IMR-90 (cell line): ENCODE measurements around the gene TLR9. TPM values are rescaled to one million over a fixed set of nuclear protein-coding genes. Genes with fewer than 3 reads are reported as not detected.

Experiments
- ATAC-seq: fragments of 200-7000 bp; cut with Tn5 transposase; 2 replicates; pipeline ENCODE4 v1.9.1; 2020; ENCODE audit warnings: low read depth, mild to moderate bottlenecking, moderate library complexity
- BruUV-seq: library from RNA; stranded (reverse); fragments of 400-500 nt; replicated peaks from 2 replicates; lab custom pipeline; 2021; lab: Mats Ljungman, UMichigan
- CTCF ChIA-PET: fragments of 300-600 bp; formaldehyde crosslinking; extraction: SDS; loops from one replicate; lab custom pipeline; 2021; ENCODE audit warnings: antibody characterized with exemption; lab: Yijun Ruan, JAX
- POLR2A ChIA-PET: fragments of 300-600 bp; sonication (Branson Sonifier 250); formaldehyde crosslinking; loops from one replicate; lab custom pipeline; 2022; ENCODE audit warnings: antibody characterized with exemption; ENCODE audit not compliant: unreplicated experiment; lab: Charles Lee
- DNase-seq: peaks from one replicate; pipeline ENCODE4 v3.0.0; 2013
- H2AFZ ChIP-seq: replicated peaks from 2 replicates; pipeline ENCODE3; 2013; ENCODE audit warnings: low read length, mild to moderate bottlenecking; ENCODE audit not compliant: poor library complexity
- H2AK5ac ChIP-seq: 2 replicates; pipeline ENCODE4 v1.6.1; 2013; ENCODE audit warnings: low read depth, low read length, inconsistent platforms
- H2AK9ac ChIP-seq: replicated peaks from 2 replicates; pipeline ENCODE3; 2013; ENCODE audit warnings: mild to moderate bottlenecking, low read depth, low read length, moderate library complexity; ENCODE audit not compliant: poor library complexity
- H2BK120ac ChIP-seq: 2 replicates; pipeline ENCODE4 v1.6.1; 2013; ENCODE audit warnings: low read depth, low read length, inconsistent platforms
- H2BK15ac ChIP-seq: 3 replicates; pipeline ENCODE4 v1.6.1; 2013; ENCODE audit warnings: low read depth, low read length, inconsistent platforms
- H2BK20ac ChIP-seq: 2 replicates; pipeline ENCODE4 v1.6.1; 2013; ENCODE audit warnings: low read depth, mild to moderate bottlenecking, inconsistent platforms, low read length, moderate library complexity
- H2BK5ac ChIP-seq: 2 replicates; pipeline ENCODE4 v1.6.1; 2013; ENCODE audit warnings: mild to moderate bottlenecking, low read depth, low read length, inconsistent platforms; ENCODE audit not compliant: poor library complexity, severe bottlenecking
- H3K14ac ChIP-seq: replicated peaks from 2 replicates; pipeline ENCODE4 v1.6.1; 2013; ENCODE audit warnings: low read depth, low read length, inconsistent platforms
- H3K18ac ChIP-seq: 2 replicates; pipeline ENCODE4 v1.6.1; 2013; ENCODE audit warnings: low read depth, low read length, control low read depth
- H3K23ac ChIP-seq: 2 replicates; pipeline ENCODE4 v1.6.1; 2013; ENCODE audit warnings: low read depth, low read length, inconsistent platforms
- H3K27ac ChIP-seq: 2 replicates; pipeline ENCODE4 v1.5.1; 2013; ENCODE audit warnings: mild to moderate bottlenecking, control low read depth, low read length; ENCODE audit not compliant: insufficient read depth
- H3K27me3 ChIP-seq: 2 replicates; pipeline ENCODE4 v1.6.1; 2013; ENCODE audit warnings: low read length; ENCODE audit not compliant: control insufficient read depth, insufficient read depth
- H3K36me3 ChIP-seq: 2 replicates; pipeline ENCODE4 v1.6.1; 2013; ENCODE audit warnings: low read length, mixed read lengths; ENCODE audit not compliant: control insufficient read depth, insufficient read depth
- H3K4ac ChIP-seq: 2 replicates; pipeline ENCODE4 v1.6.1; 2013; ENCODE audit warnings: low read depth, low read length, inconsistent platforms
- H3K4me1 ChIP-seq: 2 replicates; pipeline ENCODE4 v1.6.1; 2013; ENCODE audit warnings: low read length, mixed read lengths; ENCODE audit not compliant: control insufficient read depth, insufficient read depth
- H3K4me2 ChIP-seq: 2 replicates; pipeline ENCODE4 v1.6.1; 2013; ENCODE audit warnings: low read depth, mild to moderate bottlenecking, control low read depth, low read length, moderate library complexity
- H3K4me3 ChIP-seq: 2 replicates; pipeline ENCODE4 v1.5.1; 2013; ENCODE audit warnings: low read depth, mild to moderate bottlenecking, control low read depth, low read length, moderate library complexity; ENCODE audit not compliant: insufficient read depth
- H3K56ac ChIP-seq: 2 replicates; pipeline ENCODE4 v1.6.1; 2013; ENCODE audit warnings: low read length, inconsistent platforms; ENCODE audit not compliant: insufficient read depth; ENCODE audit errors: extremely low read depth
- H3K79me1 ChIP-seq, 2 experiments: 2 replicates each; pipeline ENCODE4 v1.6.1; 2013; ENCODE audit warnings: low read length in 2 of 2, inconsistent platforms in 1 of 2, low read depth in 1 of 2
- H3K9ac ChIP-seq: 2 replicates; pipeline ENCODE4 v1.6.1; 2013; ENCODE audit warnings: low read depth, low read length, control low read depth
- H3K9me1 ChIP-seq: 2 replicates; pipeline ENCODE4 v1.6.1; 2013; ENCODE audit warnings: low read length, inconsistent platforms; ENCODE audit not compliant: insufficient read depth
- H3K9me3 ChIP-seq: 2 replicates; pipeline ENCODE4 v1.6.1; 2013; ENCODE audit warnings: low read length; ENCODE audit not compliant: control insufficient read depth, insufficient read depth
- H4K20me1 ChIP-seq: 2 replicates; pipeline ENCODE4 v1.6.1; 2013; ENCODE audit warnings: low read length, inconsistent platforms; ENCODE audit not compliant: insufficient read depth
- H4K5ac ChIP-seq: 2 replicates; pipeline ENCODE4 v1.6.1; 2013; ENCODE audit warnings: mild to moderate bottlenecking, low read depth, low read length, control low read depth
- H4K8ac ChIP-seq, 2 experiments: 2 replicates each; pipeline ENCODE4 v1.6.1; 2013; ENCODE audit warnings: low read depth in 2 of 2, low read length in 2 of 2, control low read depth in 1 of 2, inconsistent platforms in 1 of 2
- H4K91ac ChIP-seq: 2 replicates; pipeline ENCODE4 v1.6.1; 2013; ENCODE audit warnings: low read depth, low read length, inconsistent platforms; ENCODE audit not compliant: insufficient read depth
- BHLHE40 ChIP-seq: fragments of 150-350 bp; IDR thresholded peaks from 2 replicates; pipeline ENCODE4 v1.6.1; 2016; ENCODE audit warnings: mild to moderate bottlenecking, low read depth, low read length
- ELK1 ChIP-seq: fragments of 150-350 bp; IDR thresholded peaks from 2 replicates; pipeline ENCODE4 v1.6.1; 2016; ENCODE audit warnings: low read depth, mild to moderate bottlenecking, low read length, moderate library complexity, borderline replicate concordance
- FOS ChIP-seq: fragments of 150-350 bp; IDR thresholded peaks from 2 replicates; pipeline ENCODE4 v1.6.1; 2016; ENCODE audit warnings: low read depth, low read length
- MAZ ChIP-seq: IDR thresholded peaks from 2 replicates; pipeline ENCODE4 v1.6.1; 2012; ENCODE audit warnings: low read depth, mild to moderate bottlenecking, low read length, improper control_type of control experiment, moderate library complexity, borderline replicate concordance
- MXI1 ChIP-seq: IDR thresholded peaks from 2 replicates; pipeline ENCODE4 v1.6.1; 2012; ENCODE audit warnings: low read depth, mild to moderate bottlenecking, low read length, moderate library complexity, borderline replicate concordance
- NFE2L2 ChIP-seq: fragments of 150-350 bp; IDR thresholded peaks from 2 replicates; pipeline ENCODE4 v1.6.1; 2016; ENCODE audit warnings: low read depth, mild to moderate bottlenecking, low read length
- RAD21 ChIP-seq: IDR thresholded peaks from 2 replicates; pipeline ENCODE4 v1.6.1; 2012; ENCODE audit warnings: low read length, improper control_type of control experiment
- RCOR1 ChIP-seq: IDR thresholded peaks from 2 replicates; pipeline ENCODE4 v1.6.1; 2012; ENCODE audit warnings: mild to moderate bottlenecking, low read length, improper control_type of control experiment; ENCODE audit not compliant: insufficient replicate concordance
- RFX5 ChIP-seq: IDR thresholded peaks from 2 replicates; pipeline ENCODE4 v1.8.0; 2012; ENCODE audit warnings: low read depth, mild to moderate bottlenecking, low read length, moderate library complexity
- SMC3 ChIP-seq: fragments of 150-350 bp; IDR thresholded peaks from 2 replicates; pipeline ENCODE4 v1.6.1; 2016; ENCODE audit warnings: low read depth, mild to moderate bottlenecking, antibody characterized with exemption, low read length, moderate library complexity
- WGBS, 2 experiments: methylation state at CpG; one replicate each; pipeline versions ENCODE4 v1.1.5 to v1.1.7; 2013; ENCODE audit warnings: missing lambda C conversion rate in 2 of 2; ENCODE audit not compliant: insufficient read length in 1 of 2; ENCODE audit errors: extremely low coverage in 2 of 2; 5-methylcytosine and 5-hydroxymethylcytosine counted together
- dilution Hi-C: fragments of 300-500 bp; cut with HindIII; formaldehyde crosslinking; loops from one replicate; pipeline ENCODE4 v1.14.3; 2018; ENCODE audit warnings: low sequenced_read_pairs; ENCODE audit not compliant: unreplicated experiment
- in situ Hi-C: fragments of 300-500 bp; cut with MboI; formaldehyde crosslinking; loops from 3 replicates; pipeline ENCODE4 v1.14.3; 2019; ENCODE audit warnings: low sequenced_read_pairs, inconsistent platforms, mixed read lengths
- intact Hi-C: fragments of 100-400 bp; cut with micrococcal nuclease; formaldehyde crosslinking; loops from 2 replicates; pipeline ENCODE4 v1.10.0; 2022
- polyA plus RNA-seq, 3 experiments: library from polyadenylated mRNA; depleted of rRNA; stranded (reverse); fragments of >200 nt; gene quantifications; 2 replicates each; pipeline ENCODE4 v1.2.3, GENCODE V29; 2012; ENCODE audit warnings: low replicate concordance in 1 of 3
- total RNA-seq: library from RNA; depleted of rRNA; stranded (reverse); fragments of >200 nt; gene quantifications from 2 replicates; pipeline ENCODE4 v1.2.3, GENCODE V29; 2012

TLR9 gene
- total and polyA plus RNA-seq, 2 of the 4 experiments (the other 2 are of a cell fraction), result not detected

- no peak for TF ChIP-seq FOS
Observed at GRCh38 chr3:52248816-52249547, 23.5 kb upstream of the TLR9 start (continued).

GRCh38 chr3:52248165-52248541 is 22.7 kb upstream of the TLR9 start:
- Histone ChIP-seq H3K36me3 (peaks cover 31% of the 10 kb centered on the region), H3K4ac (no peak overlapping the region), H3K9ac (no peak overlapping the region), H2AK5ac (no peak overlapping the region), H2AFZ (no peak overlapping the region), H3K18ac (no peak overlapping the region), H3K4me1 (peaks cover 20% of the 10 kb centered on the region), H2AK9ac (peak overlapping the region; percentile 59), H4K8ac (no peak overlapping the region), H3K9me1 (peaks cover 34% of the 10 kb centered on the region), H3K4me3 (no peak overlapping the region), H3K14ac (no peak overlapping the region), H2BK20ac (no peak overlapping the region), H3K23ac (no peak overlapping the region), H3K9me3 (0 out of 2 replicates have a peak, but pooled peaks cover 1% of the 10 kb centered on the region), H3K4me2 (no peak overlapping the region), H3K27me3 (no peaks in the 10 kb centered on the region), H4K5ac (no peak overlapping the region), H2BK5ac (no peak overlapping the region), H2BK120ac (no peak overlapping the region), H3K27ac (no peak overlapping the region), H2BK15ac (no peak overlapping the region), H4K20me1 (peaks cover 16% of the 10 kb centered on the region; the same call in 1 of the 2 replicates), H4K91ac (no peak overlapping the region), H3K79me1 (peaks cover 10 to 64% of the 10 kb centered on the region in 2 experiments), H3K56ac (no peak overlapping the region)
- DNase-seq (no peak), ATAC-seq (no peak)
- TF ChIP-seq RFX5 (no peak), MXI1 (no peak), NFE2L2 (no peak), MAZ (no peak), SMC3 (no peak), ELK1 (no peak), BHLHE40 (no peak), RAD21 (no peak), RCOR1 (no peak)
- intact Hi-C loops (no loop called here), dilution Hi-C loops (no loop called here), in situ Hi-C loops (no loop called here)
- CTCF ChIA-PET, result no interaction called here
- BruUV-seq, result no TSS peak
- 93% methylated on average over 3 of the region's 10 CpGs; no CpG with 5 or more reads in 1 of the 2 experiments for WGBS, 2 experiments
- POLR2A ChIA-PET, result interaction anchor here (0.5 kb wide), 1 partner anchor 30 kb away, joined by 8 read pairs; the partner anchor contains the start of gene WDR82
